HTERT RPE-1 (cell line): ENCODE data around the gene CTAGE1.

ENCODE experiments used
- in situ Hi-C: fragments of 300-500 bp; cut with MboI; formaldehyde crosslinking; loops from 4 replicates; pipeline ENCODE4 v1.14.3; 2020; ENCODE audit warnings: low sequenced_read_pairs

CTAGE1 gene

GRCh38 chr18:22439447-22439846 is 21.7 kb upstream of the CTAGE1 start:
- in situ Hi-C loops: no loop called here

GRCh38 chr18:22436136-22436535 is 18.4 kb upstream of the CTAGE1 start:
- in situ Hi-C loops: no loop called here

DNA sequence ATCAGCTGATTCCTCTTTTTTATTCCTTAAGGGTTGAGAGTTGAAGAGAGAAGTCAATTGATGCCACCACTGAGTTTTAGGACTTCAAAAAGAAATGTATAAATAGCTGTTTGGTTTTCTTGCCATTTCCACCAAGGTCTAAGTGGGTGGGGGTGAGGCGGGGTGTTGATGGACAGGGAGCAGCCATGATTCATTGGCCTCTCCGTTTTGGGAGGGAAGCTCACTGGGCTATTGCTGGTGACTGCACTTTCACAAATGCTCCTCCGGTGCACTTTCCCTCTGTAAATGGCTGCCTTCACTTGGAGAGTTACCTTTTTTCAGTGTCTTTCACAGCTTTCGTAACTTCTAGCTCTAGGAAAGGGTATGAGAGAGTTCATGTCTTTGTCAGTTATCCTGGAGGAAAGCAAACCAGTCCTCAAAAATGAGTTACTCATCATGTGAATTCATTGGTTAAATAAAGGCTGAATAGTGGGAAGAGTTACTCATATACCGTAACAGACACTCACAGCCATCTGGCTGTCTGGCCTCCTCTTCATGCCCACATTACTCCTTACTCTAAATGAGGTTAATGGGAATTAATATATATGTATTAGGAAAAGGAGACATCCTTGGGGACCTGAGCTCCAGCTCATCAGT is 17.4 kb upstream of the CTAGE1 start:
- in situ Hi-C loops: no loop called here

DNA sequence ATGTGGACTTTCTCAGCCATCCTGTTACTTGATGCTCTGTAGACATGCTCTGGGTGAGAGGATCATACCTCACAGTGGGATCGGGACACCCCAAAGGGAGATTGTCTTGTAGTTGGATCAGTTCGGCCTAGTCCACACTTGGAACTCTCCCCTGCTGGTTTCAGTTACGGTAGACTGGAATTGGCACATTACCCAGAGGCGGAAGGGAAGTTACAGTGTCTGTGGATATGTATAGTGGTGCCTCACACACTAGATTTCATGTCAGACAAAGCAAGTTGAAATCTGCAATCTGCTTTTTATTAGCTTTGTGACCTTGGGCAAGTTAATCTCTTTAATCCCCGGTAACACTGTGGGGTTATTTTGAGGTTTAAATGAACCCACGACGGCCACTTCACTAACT is 16.2 kb upstream of the CTAGE1 start:
- in situ Hi-C loops: no loop called here

GRCh38 chr18:22432657-22433137 is 15.0 kb upstream of the CTAGE1 start:
- in situ Hi-C loops: no loop called here

DNA sequence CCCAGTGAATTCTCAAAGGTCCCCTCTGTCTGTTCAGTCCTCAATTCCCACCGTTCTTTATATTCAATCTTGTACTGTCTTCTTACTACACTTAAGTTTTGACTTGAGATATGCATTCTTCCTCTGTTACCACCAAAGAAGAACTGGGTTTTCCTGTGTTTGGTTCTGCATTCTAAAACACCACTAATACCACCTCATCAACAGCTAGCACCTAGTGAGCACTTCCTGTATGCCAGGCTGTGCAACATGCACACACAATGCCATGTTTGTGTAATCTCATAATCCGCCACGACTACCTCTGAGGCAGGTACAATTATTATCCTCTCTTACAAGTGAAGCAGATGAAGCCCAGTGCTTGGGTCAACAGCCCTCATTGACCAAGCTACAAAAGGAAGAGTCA is 11.8 kb upstream of the CTAGE1 start:
- in situ Hi-C loops: no loop called here

DNA sequence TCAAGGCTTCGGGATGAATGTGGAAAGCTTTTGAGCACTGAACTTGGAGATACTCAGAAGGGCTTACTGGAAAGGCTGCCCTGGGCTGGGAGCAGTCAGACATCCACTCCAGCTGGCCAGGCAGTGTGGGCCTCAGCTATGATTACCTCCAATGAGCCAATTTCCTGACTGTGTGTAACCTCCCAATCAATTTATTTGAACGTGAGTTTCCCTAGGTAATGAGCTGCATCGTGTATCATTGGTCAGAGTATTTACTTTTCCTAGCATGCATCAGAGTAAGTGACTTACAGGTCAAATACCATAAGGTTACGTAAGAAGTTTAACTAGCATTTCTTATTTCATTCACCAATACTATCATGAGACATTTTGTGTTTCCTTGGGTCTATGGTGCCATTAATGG is 11.0 kb upstream of the CTAGE1 start:
- in situ Hi-C loops: no loop called here

- in situ Hi-C loops: no loop called here
These were observed 10.3 kb upstream of the CTAGE1 start for GRCh38 chr18:22427822-22428549.

- in situ Hi-C loops: no loop called here
These were observed 6.8 kb upstream of the CTAGE1 start for GRCh38 chr18:22424565-22424963.

DNA sequence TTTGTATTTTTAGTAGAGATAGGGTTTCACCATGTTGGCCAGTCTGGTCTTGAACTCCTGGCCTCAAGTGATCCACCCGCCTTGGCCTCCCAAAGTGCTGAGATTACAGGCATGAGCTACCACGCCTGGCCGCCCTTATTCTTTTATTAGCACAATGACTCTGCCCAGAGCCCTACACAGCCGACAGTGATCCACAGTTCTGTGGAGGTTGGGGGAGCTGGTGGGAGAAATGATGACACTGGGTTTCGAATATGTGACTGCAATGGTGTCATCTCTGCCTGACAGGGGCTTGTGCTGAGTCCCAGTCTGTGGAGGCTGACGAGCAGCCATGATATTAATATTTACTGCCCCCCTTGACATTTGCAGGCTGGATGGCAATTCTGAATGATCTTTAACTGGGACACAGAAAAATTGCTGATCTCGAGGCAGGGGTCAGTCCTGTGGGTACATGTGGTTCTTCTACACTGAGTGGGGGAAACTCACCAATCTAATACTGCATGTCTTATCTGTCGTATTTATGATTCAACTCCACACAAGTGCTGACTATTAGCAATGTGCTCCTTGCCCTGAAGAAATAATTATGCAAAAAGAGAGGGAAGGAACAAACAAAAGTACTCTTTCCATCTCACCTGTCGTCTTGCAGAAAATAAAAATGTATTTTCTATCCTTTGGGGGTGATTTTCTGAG is 6.3 kb upstream of the CTAGE1 start:
- in situ Hi-C loops: no loop called here

DNA sequence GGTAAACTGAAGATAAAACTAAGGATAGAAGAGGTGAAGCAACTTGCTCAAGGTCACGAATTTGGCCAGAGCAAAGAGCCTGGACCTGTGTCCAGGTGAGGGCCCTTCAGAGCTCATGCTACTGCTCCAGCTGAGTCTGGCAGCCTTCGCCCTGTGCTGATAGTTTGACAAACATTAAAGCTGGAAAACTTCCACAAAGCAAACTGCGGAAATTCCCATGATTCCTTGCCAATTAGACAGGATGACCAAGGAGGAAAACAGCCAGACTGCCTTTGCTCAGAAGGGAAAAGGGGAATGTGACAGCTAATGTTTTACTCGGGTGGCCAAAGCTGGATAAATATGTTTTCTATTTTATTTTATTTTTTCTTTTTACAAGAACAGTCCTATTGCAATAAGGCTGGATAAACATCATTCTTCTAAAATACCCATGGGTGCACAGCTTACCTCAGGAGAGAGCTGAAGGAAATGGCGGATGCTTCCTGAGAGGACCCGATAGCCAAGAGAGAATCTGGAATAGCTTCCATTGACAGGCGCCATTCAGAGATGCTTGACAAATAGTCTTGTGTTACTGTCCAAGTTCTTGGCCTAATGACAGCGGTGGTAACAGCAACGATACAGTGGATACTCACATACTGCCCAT is 5.3 kb upstream of the CTAGE1 start:
- in situ Hi-C loops: no loop called here

GRCh38 chr18:22420652-22421051 is 2.9 kb upstream of the CTAGE1 start:
- in situ Hi-C loops: no loop called here

DNA sequence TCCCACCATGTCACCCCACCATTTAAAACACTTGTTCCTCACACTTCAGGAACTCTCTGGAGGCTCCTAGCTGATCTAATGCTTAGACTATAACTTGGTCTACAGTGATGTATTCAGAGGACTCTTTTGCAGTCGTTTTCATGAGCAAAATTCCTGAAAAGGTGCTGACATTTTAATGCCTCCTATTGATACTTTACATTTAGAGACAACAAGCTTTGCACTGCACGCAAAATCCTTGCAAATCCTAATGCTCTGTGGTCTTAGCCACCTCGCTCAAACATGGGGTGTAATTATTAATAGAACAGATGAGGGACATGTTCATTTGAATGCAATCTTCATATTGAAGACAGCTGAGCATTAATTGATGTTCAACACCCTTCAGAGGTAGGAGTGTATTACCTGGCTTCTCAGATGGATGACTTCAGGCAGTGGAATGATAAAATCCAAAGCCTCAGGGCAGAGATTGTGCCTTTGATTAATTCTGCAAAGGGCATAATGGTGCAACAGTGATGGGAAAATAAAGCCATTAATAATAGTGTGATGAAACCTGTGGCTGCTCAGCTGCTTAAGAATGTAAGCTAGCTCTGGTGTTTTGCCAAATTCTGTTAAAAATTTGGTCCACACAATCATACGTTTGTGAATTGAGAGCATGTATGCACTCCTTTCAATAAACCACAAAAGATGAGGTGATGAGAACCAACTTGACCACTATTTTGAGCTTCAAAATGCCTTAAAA is 5.4 kb downstream of the CTAGE1 start:
- in situ Hi-C loops: no loop called here

- in situ Hi-C loops: no loop called here
These were observed 6.3 kb downstream of the CTAGE1 start for GRCh38 chr18:22411446-22411845.

DNA sequence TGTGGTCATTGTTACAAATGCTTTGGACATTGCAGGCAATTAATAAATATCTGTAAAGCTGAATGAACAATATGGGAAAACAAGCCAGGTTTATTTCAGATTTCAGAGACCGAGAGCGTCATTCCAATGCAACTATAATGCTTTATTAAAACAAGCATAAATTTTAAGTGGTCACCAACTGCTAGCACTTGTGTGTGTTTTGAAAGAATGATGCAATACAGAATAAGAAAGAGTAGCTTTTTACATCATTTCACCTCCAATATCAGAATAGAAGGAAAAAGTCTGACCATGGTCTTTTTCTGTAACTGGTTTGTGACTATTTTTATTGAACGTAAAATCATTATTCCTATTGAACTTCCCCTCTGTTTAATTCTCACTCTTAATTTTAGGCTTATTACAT is 7.6 kb downstream of the CTAGE1 start:
- in situ Hi-C loops: no loop called here

- in situ Hi-C loops: no loop called here
These were observed 8.3 kb downstream of the CTAGE1 start for GRCh38 chr18:22409445-22409844.

- in situ Hi-C loops: no loop called here
These were observed 9.7 kb downstream of the CTAGE1 start for GRCh38 chr18:22408059-22408458.

GRCh38 chr18:22405142-22405541 is 12.6 kb downstream of the CTAGE1 start:
- in situ Hi-C loops: no loop called here

GRCh38 chr18:22403950-22404349 is 13.8 kb downstream of the CTAGE1 start:
- in situ Hi-C loops: no loop called here

GRCh38 chr18:22399949-22400348 is 17.8 kb downstream of the CTAGE1 start:
- in situ Hi-C loops: no loop called here

- in situ Hi-C loops: no loop called here
These were observed 19.3 kb downstream of the CTAGE1 start for GRCh38 chr18:22398464-22398863.
